ENCODE results near the gene PKP2.

The PKP2 gene

GRCh38 chr12:32860192-32860591 is 36.4 kb downstream of the PKP2 start:
- FAIRE-seq, result no peak

GRCh38 chr12:32859389-32859788 is 37.2 kb downstream of the PKP2 start:
- no peak for FAIRE-seq

- no peak for FAIRE-seq
These were observed 41.9 kb downstream of the PKP2 start for GRCh38 chr12:32854716-32855115.

GRCh38 chr12:32854097-32854496 is 42.5 kb downstream of the PKP2 start:
- FAIRE-seq, result no peak

GRCh38 chr12:32847287-32847686 is 49.3 kb downstream of the PKP2 start:
- FAIRE-seq, result no peak

GRCh38 chr12:32846053-32846452 is 50.5 kb downstream of the PKP2 start:
- no peak for FAIRE-seq

GRCh38 chr12:32843528-32844095 is 53.0 kb downstream of the PKP2 start:
- FAIRE-seq, result no peak

GRCh38 chr12:32841061-32841460 is 55.5 kb downstream of the PKP2 start:
- no peak for FAIRE-seq

GRCh38 chr12:32839828-32840227 is 56.7 kb downstream of the PKP2 start:
- FAIRE-seq, result no peak

GRCh38 chr12:32837974-32838373 is 58.6 kb downstream of the PKP2 start:
- no peak for FAIRE-seq

GRCh38 chr12:32836710-32837109 is 59.9 kb downstream of the PKP2 start:
- FAIRE-seq, result no peak

- no peak for FAIRE-seq
These were observed 62.5 kb downstream of the PKP2 start for GRCh38 chr12:32834122-32834521.

GRCh38 chr12:32828552-32828951 is 68.0 kb downstream of the PKP2 start:
- no peak for FAIRE-seq

GRCh38 chr12:32828120-32828519 is 68.5 kb downstream of the PKP2 start:
- FAIRE-seq, result no peak

- FAIRE-seq, result no peak
These were observed 69.7 kb downstream of the PKP2 start for GRCh38 chr12:32826807-32827412.

- FAIRE-seq, result no peak
These were observed 72.0 kb downstream of the PKP2 start for GRCh38 chr12:32824596-32824995.

- FAIRE-seq, result no peak
These were observed 74.2 kb downstream of the PKP2 start for GRCh38 chr12:32822344-32822743.

- FAIRE-seq, result no peak
These were observed 74.9 kb downstream of the PKP2 start for GRCh38 chr12:32821710-32822109.

- FAIRE-seq, result no peak
These were observed 75.3 kb downstream of the PKP2 start for GRCh38 chr12:32821293-32821692.

GRCh38 chr12:32820376-32820931 is 76.1 kb downstream of the PKP2 start:
- FAIRE-seq, result no peak

- FAIRE-seq, result no peak
These were observed 77.2 kb downstream of the PKP2 start for GRCh38 chr12:32819424-32819823.

GRCh38 chr12:32811686-32812392 is 84.7 kb downstream of the PKP2 start:
- FAIRE-seq, result no peak

- FAIRE-seq, result no peak
These were observed 86.7 kb downstream of the PKP2 start for GRCh38 chr12:32809846-32810245.

- no peak for FAIRE-seq
These were observed 87.4 kb downstream of the PKP2 start for GRCh38 chr12:32809196-32809595.
